NK-92 (cell line): ENCODE data around the gene LCN10.
"Not testable (repeated sequence)": the region's sequence is repeated elsewhere in the genome, so short reads cannot be mapped to it uniquely, and the experiment has no call there.

Source experiments
- DNase-seq: peaks from one replicate; lab custom pipeline; 2025; ENCODE audit not compliant: unreplicated experiment; lab: John Stamatoyannopoulos, UW

Gene LCN10

DNA sequence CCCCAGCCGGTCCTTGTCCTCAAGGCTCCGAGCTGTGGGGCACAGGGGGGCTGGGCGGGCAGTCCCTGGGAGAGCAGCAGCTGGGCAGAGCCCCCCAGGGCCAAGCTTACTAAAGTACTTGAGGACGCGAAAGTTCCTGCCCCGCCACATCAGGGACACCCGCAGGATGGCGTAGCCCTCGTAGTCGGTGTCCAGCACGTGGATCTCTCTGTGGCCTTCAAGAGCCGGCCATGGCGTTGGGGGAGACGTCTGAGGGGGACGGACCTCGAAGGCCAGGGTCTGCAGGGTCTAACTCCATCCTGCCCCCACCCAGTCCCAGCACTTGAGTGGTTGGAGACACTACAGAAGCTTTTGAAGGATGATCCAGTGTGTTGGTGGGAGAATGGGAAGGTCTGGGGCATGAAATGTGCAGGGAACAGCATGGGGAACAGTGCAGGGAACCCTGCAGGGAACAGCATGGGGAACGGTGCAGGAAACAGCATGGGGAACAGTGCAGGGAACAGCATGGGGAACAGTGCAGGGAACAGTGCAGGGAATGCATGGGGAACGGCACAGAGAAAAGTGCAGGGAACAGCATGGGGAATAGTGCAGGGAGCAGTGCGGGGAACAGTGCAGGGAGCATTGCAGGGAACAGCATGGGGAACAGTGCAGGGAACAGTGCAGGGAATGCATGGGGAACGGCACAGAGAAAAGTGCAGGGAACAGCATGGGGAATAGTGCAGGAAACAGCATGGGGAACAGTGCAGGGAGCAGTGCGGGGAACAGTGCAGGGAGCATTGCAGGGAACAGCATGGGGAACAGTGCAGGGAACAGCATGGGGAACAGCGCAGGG lies 12.8 kb upstream of the LCN10 start:
- DNase-seq: not testable (repeated sequence)

- no peak for DNase-seq
Measured at GRCh38 chr9:136754626-136755301, 12.0 kb upstream of the LCN10 start.

DNA sequence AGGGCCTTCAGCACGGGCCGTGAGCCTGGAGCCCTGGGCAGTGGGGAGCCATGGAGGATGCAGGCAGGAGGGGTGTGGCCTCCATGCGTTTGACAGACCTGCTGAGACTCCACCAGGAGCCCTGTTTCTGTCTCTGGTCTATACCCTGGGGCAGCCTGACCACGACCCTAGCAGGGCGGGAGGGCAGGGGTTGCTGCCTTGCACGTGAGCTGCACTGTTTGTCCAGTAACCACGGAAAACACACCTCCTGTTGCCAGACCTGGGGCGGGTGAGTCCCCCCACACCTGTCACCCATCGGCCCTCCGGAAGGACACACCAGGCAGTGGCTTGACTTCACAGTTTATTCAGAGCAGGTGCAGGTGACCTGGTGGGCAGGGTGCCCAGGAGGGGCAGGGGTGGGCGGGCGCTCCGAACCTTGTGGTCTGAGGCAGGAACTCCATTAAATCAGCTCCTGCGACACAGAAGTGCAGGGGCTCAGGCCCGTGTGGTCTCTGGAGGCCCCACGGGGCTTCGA lies 11.4 kb upstream of the LCN10 start:
- no peak for DNase-seq

- DNase-seq: no peak
Measured at GRCh38 chr9:136753371-136754058, 10.8 kb upstream of the LCN10 start.

GRCh38 chr9:136751814-136752213 lies 9.1 kb upstream of the LCN10 start:
- no peak for DNase-seq

DNA sequence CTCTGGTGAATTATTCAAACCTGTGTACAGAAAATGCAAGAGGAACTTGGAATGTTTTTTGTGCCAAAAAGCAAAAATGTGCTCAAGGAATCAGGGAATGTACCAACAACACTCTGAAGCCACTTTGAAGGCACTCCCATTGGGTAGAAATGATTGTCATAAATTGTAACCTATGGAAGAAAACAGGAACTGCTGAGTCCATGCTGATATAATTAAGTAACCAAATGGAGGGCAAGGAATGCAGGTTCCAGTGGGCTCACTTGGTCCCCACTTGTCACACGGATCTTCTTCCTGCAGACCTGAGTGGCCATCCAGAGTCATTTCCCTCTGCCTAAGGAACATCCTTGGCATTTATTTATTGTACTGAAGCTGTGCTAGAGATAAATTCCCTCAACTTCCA lies 8.5 kb upstream of the LCN10 start:
- no peak for DNase-seq

DNA sequence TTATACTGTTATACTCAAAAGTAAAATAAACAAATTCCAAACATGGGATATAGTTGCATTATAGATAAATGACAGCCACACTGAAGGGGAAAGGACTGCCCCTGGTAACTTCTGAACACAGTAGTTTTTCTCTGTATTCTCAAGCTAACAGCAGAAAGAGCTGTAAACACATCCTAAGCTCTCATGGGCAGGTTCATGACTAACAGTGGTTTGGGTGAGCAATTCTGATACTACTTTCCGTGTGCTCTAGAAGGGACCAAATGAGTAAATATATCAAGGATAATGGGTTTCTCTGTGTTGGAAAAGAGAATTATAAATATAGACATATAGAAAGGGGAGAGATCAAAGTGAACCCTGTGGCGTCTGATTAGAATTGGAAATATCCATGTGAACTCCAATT lies 7.8 kb upstream of the LCN10 start:
- no peak for DNase-seq

DNA sequence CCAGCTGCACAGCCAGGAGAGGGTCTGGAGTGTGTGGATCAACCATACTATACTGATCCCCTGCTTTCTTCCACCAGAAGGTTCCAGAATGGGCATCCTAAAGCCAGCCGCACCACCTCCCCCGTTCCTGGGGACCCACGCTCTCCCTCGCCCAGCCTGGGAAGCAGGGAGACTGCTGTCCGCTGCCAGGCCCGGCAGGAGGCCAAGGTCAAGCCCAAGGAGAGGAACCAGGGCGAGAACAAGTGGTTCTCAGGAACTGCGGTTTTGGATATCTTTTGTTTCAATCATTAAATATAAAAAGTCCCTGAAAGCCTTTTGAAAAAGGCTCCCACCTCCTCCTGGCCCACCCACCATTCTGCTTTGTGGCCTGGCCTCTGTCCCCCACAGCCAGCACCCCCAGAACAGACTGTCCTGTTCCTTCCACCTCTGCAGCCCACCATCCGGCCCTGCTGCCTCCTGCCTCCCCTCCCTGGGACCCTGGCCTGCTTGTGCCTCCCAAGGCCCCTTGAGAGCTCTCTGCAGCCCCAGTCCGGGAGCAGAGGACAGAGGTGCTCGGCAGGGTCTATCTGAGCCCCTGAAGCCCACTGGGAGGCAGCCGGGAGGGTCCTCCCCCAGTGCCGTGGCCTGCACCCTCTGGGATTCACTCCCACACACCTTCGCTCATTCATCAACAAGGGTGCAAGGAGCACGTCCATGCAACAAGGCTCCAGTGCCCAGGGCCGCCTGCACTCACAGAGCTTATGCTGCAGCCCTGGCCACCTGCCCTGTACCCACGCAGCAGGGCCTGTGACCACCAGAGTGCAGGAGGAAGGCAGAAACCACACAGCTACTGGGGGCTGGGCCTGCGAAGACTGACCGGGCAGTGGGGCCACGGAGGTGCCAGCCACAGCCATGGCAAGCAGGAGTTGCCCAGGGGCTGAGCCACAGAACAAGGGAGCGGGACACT lies 6.2 kb upstream of the LCN10 start:
- no peak for DNase-seq

- no peak for DNase-seq
Measured at GRCh38 chr9:136748201-136748600, 5.5 kb upstream of the LCN10 start, which contains the start of gene LCN6. LCN6 (minus strand) TSS chr9:136748525; CDS start chr9:136748483, 42 bp downstream.

GRCh38 chr9:136747161-136748060 lies 4.7 kb upstream of the LCN10 start:
- no peak for DNase-seq

DNA sequence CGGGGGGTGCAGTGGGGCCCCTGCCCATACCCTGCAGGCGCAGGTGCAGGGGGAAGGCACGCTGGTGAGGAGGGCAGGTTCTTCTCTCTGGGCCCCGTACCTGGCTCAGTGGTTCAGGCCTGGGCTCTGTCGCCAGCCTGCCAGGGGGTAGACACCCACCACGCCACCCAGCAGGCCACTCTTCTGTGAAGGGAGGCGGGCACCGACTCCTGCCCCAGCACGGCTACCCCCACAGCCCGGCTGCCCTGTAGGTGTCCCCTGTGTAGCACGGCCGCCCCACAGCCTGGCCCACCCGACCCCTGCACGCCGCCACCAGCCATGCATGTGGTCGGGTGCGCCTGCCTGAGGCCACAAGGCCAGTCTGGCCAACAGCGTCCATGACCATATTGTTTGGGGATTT lies 3.9 kb upstream of the LCN10 start:
- DNase-seq: no peak

GRCh38 chr9:136746155-136746490 lies 3.4 kb upstream of the LCN10 start:
- no peak for DNase-seq

DNA sequence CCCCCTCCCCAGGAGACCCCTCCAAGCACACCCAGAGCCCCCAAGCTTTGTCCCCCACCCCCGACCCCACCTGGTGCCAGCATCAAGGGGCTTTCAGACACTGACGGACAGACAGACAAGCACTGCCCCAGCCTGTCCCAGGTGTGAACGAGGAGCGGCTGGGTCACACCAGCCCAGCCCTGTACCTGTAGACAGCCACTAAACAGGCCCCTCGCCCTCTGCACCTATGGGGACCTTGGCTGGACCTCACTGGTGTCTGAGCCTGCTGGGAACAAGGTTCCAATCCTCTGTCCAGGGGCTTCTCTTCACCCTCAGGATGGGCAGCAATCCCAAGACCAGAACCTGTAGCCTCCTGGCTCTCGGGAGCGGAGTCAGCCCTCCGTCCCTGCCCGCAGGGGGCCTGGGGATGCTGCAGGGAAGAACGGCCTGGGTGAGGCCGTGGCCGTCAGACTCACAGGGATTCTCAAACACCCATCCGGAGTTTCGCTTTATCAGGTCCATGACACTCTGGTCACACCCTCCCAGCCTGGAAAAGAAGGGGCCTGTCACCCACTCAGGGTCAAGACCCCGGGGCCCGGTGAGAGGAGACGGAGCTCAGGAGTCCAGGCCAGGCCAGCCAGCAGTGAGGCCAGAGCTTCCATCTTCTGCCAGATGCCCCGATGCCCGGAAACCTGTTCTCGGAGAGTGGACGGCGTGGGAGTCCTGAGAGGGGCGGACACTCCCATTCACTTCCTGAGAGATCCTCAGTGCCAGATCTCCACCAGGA lies 2.8 kb upstream of the LCN10 start:
- no peak for DNase-seq

DNA sequence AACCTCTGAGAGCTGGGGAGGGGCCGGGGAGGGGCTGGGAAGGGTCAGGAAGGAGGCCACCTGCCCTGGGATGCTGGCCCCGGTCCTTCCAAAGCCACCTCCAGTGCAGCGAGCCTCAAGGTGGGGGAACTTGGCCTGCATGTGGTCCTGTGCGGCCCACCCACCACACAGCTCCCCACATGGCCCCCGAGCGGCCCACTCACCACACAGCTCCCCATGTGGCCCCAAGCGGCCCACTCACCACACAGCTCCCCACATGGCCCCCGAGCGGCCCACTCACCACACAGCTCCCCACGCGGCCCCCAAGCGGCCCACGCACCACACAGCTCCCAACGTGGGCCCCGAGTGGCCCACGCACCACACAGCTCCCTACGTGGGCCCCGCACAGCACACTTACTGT lies 2.0 kb upstream of the LCN10 start:
- no peak for DNase-seq

- DNase-seq: no peak
Measured at GRCh38 chr9:136743639-136744211, 985 bp upstream of the LCN10 start.

DNA sequence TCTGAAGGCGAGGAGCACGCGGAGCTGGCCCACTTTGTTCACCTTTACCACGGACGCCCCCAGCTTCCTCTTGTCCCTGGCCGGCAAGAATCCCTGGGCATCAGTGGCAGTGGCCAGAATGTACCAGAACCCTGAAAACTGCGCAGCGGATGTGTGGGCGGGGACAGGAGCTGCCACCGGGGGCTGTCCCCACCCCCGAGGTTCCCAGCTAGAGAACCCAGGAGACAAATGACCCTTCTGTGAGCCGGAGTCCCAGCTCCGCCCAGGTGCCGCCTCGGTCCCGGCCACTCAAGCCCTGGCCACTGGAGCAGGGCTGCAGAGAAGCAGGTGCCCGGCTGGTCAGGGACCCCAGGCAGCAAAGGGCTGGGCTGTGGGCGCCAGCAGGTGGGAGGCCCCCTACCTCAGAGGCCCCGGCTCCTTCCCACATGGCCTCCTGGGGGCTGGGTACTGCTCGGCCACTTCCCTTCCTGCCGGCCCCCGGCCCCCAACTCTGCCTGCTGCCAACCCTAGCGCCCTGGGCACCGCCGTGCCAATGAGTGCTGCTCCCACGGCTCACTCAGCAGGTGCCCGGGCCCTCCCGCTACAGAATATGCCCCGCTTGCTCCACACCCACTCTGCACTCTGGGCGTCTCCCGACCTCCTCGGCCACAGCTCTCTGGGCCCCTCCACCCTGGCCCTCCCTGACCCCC lies 713 bp downstream of the LCN10 start:
- DNase-seq: no peak

GRCh38 chr9:136740971-136741882 lies 1.5 kb downstream of the LCN10 start:
- DNase-seq: no peak
